ENCODE data around the gene TCTN3.
A peak's percentile ranks its signal among the peaks of the same experiment; 100 is the strongest.
"Not testable (repeated sequence)": the region's sequence is repeated elsewhere in the genome, so short reads cannot be mapped to it uniquely, and the experiment has no call there.

The TCTN3 gene

GRCh38 chr10:95730233-95730632 is 36.5 kb upstream of the TCTN3 start:
- Mint-ChIP-seq H3K27ac (peak overlapping the region in 2 of 3 experiments; percentile 16 to 57), H3K27me3 (ENCODE audit: low read depth) (no peaks in the 10 kb centered on the region), H3K4me1 (peaks cover 16% of the 10 kb centered on the region), H3K4me3 (no peak overlapping the region), H3K9me3 (peaks cover 28% of the 10 kb centered on the region), H3K36me3 (ENCODE audit: low read depth) (no peaks in the 10 kb centered on the region)
- TF ChIP-seq CTCF (IDR thresholded peaks at IDR 0.05; ENCODE audit: unreplicated experiment in 3 of 3): no peak

- TF ChIP-seq CTCF (IDR thresholded peaks at IDR 0.05; ENCODE audit: unreplicated experiment in 3 of 3): no peak
- Mint-ChIP-seq H3K27me3 (ENCODE audit: low read depth) (no peaks in the 10 kb centered on the region), H3K4me1 (peaks cover 14% of the 10 kb centered on the region), H3K9me3 (peaks cover 33% of the 10 kb centered on the region), H3K4me3 (no peak overlapping the region), H3K36me3 (ENCODE audit: low read depth) (no peaks in the 10 kb centered on the region), H3K27ac (peak overlapping the region in 2 of 3 experiments; percentile 57 to 83)
Measured at GRCh38 chr10:95729323-95730055, 35.8 kb upstream of the TCTN3 start.

- H3K36me3 Mint-ChIP-seq (ENCODE audit: low read depth): no peaks in the 10 kb centered on the region
- H3K4me3 Mint-ChIP-seq: no peak overlapping the region
- peaks cover 4% of the 10 kb centered on the region for H3K4me1 Mint-ChIP-seq
- H3K27ac Mint-ChIP-seq: no peak overlapping the region
- H3K9me3 Mint-ChIP-seq: peaks cover 27% of the 10 kb centered on the region
- no peak for TF ChIP-seq CTCF (IDR thresholded peaks at IDR 0.05; ENCODE audit: unreplicated experiment in 3 of 3)
- H3K27me3 Mint-ChIP-seq (ENCODE audit: low read depth): peaks cover under 1% of the 10 kb centered on the region
Measured at GRCh38 chr10:95728526-95728925, 34.8 kb upstream of the TCTN3 start.

GRCh38 chr10:95722496-95722895 is 28.8 kb upstream of the TCTN3 start:
- H3K4me1 Mint-ChIP-seq; H3K27me3 Mint-ChIP-seq (ENCODE audit: low read depth); H3K4me3 Mint-ChIP-seq; H3K27ac Mint-ChIP-seq; H3K9me3 Mint-ChIP-seq; H3K36me3 Mint-ChIP-seq (ENCODE audit: low read depth): not testable (repeated sequence)

GRCh38 chr10:95720745-95721144 is 27.0 kb upstream of the TCTN3 start:
- not testable (repeated sequence) for H3K27me3 Mint-ChIP-seq (ENCODE audit: low read depth); H3K9me3 Mint-ChIP-seq; H3K4me3 Mint-ChIP-seq; H3K27ac Mint-ChIP-seq; H3K36me3 Mint-ChIP-seq (ENCODE audit: low read depth); H3K4me1 Mint-ChIP-seq

GRCh38 chr10:95716866-95717265 is 23.1 kb upstream of the TCTN3 start:
- Mint-ChIP-seq H3K4me1 (no peaks in the 10 kb centered on the region), H3K9me3 (no peaks in the 10 kb centered on the region), H3K27me3 (ENCODE audit: low read depth) (peaks cover 3% of the 10 kb centered on the region), H3K4me3 (no peak overlapping the region), H3K27ac (no peak overlapping the region), H3K36me3 (ENCODE audit: low read depth) (no peaks in the 10 kb centered on the region)
- no peak for TF ChIP-seq CTCF (IDR thresholded peaks at IDR 0.05; ENCODE audit: unreplicated experiment in 3 of 3)

GRCh38 chr10:95716466-95716865 is 22.7 kb upstream of the TCTN3 start:
- Mint-ChIP-seq H3K27me3 (ENCODE audit: low read depth) (peaks cover 3% of the 10 kb centered on the region), H3K36me3 (ENCODE audit: low read depth) (no peaks in the 10 kb centered on the region), H3K27ac (no peak overlapping the region), H3K9me3 (no peaks in the 10 kb centered on the region), H3K4me3 (no peak overlapping the region), H3K4me1 (no peaks in the 10 kb centered on the region)
- TF ChIP-seq CTCF (IDR thresholded peaks at IDR 0.05; ENCODE audit: unreplicated experiment in 3 of 3): no peak
